ENCODE measurements around the gene DDOST.

DDOST gene

DNA sequence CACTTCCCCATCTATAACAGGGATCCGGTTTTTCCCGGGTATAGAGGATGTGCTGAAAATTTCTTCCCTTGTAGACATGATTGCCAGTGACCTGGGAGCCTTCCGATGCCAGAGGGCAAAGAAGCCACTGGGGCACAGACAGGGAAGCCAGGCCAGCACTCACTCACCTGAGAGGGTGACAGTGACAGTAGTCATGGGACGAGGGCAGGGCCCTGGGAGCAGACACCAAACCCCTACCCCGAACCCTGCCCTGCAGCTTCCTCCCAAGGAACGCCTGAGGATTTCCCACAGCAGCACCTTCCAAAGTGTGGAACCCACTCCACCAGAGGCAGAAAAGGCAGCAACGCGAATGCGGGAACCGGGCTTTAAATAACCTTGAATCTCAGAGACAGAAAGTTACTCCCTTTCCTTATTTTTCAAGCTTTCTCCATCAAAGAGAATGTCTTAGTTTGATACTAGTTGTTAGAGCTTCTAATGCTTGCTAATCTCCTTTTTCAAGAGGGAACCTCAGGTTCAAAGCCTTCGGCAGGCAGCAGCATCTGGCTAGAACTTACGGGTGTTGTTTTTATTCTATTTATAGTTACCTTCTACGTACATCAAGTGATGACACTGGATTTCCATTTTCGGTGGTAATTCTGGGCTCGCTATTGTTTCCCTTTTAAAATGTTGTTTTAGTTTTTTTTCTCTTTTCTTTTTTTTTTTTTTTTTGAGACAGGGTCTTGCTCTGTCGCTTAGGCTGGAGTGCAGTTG lies 2.8 kb downstream of the DDOST start:
- DNase-seq, result no peak

DNA sequence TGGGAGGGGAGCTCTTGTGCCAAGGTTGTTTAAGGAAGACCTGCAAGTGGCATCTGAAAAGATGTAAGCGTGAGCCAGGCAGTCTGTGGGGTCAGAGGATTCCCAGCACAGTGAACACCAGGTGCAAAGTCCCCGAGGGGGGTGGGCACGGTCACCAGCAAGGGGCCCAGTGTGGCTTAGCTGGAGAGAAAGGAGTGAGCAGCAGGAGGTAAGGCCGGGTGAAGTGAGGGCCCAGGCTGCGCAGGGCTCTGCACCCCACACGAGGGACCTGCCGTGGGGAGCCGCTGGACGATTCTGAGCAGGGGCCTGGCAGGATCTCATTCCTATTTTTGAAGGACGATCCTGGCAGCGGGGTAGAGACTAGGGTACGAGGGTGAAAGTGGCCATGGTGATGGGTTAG lies 4.1 kb downstream of the DDOST start:
- no peak for DNase-seq

DNA sequence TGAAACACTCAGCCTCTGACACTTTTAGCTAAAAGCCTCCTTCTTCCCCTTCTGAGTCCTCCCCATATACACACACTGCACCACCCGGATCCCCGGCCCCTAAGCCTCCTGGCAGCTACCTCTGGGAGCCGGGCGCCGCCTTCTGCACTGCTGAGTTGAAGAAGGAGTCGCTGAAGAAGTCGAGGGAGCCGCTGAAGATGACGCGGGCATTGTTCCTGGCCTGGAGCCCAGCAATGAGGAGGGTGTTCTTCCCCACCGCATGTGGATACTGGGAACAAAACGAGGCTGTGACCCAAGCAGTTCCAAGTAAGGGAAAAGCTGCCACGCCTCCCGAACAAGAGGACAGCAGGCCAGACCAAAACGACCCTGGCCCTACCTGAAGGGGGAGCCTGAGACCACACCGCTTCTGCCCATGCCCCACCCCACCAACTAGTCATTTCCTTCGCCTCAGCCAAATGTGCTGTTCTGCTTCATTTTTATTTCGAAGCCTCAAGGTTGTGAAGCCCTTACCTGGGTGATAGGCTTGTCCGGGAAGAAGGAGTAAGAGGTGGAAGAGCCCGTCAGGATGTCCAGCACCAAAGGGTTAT lies 7.0 kb downstream of the DDOST start:
- DNase-seq, result no peak

DNA sequence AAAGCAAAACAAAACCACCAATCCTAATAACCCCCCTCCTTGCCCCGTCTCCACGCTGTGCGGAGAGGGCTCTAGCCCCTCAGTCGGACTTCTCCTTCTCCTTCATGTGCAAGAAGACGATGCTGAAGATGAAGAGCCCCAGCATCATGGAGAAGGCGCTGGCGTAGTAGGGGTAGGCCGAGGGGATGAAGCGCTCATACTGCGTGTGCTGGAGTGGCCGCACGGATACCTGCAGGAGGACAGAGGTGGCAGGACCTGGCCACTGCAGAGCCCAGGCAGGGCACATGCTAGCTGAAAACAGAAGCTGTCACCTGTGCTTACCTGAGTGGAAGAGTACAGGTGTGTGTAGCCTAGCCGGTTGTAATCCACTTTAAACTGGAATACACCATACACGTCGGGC lies 8.9 kb downstream of the DDOST start:
- DNase-seq, result no peak

DNA sequence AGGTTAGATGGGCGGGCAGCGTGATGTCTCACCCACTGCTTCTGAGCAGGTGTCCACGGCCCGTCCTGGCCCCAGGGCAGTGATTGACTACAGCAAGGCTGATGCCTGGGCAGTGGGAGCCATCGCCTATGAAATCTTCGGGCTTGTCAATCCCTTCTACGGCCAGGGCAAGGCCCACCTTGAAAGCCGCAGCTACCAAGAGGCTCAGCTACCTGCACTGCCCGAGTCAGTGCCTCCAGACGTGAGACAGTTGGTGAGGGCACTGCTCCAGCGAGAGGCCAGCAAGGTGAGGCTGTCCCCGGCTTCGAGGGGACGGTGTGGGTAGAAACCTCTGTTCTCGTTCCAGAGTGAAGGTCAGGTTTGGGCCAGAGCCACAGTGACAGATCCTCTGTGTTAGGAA lies 12.2 kb downstream of the DDOST start:
- no peak for DNase-seq

DNA sequence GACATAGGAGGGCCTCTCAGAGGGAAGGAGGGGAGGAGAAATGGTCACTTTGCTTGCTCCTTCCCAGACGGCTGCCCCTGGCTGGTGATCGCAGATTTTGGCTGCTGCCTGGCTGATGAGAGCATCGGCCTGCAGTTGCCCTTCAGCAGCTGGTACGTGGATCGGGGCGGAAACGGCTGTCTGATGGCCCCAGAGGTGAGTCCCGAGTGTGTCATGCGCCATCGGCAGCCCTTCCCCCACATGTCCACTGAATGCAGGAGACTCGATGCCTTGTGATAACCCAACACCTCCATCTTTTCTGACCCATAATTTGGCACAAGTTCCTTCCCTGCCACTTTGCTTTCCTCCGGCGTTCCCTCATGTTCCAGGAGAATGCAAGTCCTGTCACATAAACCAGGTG lies 12.7 kb downstream of the DDOST start:
- DNase-seq, result no peak

DNA sequence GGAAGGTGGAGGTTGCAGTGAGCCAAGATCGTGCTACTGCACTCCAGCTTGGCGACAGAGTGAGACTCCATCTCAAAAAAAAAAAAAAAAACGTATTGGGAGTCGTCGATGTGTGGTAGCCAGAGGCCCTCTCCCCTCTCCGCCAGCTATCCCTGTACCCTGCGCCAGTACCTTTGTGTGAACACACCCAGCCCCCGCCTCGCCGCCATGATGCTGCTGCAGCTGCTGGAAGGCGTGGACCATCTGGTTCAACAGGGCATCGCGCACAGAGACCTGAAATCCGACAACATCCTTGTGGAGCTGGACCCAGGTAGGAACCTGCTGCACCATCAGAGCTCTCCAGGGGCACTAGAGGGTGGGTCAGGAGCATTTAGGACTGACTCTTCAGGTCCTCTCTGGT lies 15.8 kb downstream of the DDOST start:
- DNase-seq, result no peak

DNA sequence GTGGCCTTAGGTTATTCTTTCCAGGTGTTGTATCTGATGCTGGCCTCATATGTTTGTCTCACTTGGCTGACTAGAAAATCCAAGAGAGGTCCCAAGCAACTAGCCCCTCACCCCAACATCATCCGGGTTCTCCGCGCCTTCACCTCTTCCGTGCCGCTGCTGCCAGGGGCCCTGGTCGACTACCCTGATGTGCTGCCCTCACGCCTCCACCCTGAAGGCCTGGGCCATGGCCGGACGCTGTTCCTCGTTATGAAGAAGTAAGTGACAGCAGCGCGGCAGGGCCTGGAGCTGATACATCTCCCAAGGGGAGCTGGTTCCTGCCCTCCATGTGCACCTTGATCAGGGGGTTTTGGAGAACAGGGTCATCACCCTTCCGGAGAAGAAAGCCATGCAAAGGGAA lies 16.8 kb downstream of the DDOST start:
- DNase-seq, result no peak

DNA sequence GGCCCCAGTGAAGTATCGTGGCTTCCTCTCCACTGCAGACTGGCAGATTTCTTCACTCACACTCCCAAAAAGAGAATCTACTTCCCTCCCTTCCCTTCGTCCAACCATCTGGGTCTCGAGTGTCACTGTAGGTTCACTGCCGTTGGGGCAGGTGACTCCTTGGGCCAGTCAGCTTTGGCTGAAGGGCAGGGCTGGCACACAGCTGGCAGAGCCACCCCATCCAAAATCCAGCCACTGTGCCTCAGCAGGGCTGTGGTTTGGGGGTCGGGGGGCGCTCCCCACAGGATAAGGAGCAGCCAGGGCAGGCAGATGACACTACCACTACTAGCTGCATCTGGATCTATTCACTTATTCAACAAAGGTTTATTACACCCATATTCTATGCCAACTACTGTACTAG lies 18.1 kb downstream of the DDOST start:
- no peak for DNase-seq

DNA sequence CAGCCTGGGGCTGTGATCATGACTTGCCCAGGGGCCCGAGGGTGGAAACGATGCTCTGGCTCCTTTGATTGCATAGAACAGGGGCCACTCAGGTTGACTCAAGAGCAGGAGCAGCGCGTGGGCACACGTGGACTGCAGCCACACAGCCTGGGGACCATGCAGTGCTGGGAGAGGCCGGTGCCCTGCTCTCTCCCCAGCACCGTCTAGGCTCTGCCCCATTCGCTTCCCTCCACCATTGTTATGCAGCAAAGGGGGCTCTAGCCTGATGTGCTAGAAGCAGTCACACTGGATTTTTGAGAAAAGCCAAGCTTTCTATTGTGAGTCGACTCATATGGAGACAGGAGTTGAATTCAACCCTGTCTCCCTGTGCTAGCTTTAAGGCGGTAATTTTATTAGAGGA lies 19.2 kb downstream of the DDOST start:
- no peak for DNase-seq

DNA sequence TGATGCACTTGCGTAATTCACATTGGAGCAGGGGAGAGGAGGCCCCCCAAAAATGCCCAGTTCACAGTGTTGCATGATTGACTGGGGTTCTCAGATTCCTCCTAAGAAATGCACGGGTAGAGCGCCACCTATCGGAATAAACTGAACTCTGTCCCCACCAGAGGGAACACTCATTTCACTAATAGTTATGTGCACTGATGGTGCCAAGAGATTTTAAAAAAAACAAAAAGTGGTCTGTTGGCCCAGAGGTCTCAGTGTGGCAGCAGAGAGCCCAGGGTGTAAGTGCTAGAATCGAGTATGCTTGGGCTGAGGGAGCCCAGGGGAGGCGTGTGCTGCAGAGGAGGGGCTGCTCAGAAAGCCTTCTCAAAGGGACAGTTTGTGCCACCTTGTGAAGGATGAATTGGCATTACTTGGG lies 21.0 kb downstream of the DDOST start:
- peak; percentile 69 for DNase-seq

DNA sequence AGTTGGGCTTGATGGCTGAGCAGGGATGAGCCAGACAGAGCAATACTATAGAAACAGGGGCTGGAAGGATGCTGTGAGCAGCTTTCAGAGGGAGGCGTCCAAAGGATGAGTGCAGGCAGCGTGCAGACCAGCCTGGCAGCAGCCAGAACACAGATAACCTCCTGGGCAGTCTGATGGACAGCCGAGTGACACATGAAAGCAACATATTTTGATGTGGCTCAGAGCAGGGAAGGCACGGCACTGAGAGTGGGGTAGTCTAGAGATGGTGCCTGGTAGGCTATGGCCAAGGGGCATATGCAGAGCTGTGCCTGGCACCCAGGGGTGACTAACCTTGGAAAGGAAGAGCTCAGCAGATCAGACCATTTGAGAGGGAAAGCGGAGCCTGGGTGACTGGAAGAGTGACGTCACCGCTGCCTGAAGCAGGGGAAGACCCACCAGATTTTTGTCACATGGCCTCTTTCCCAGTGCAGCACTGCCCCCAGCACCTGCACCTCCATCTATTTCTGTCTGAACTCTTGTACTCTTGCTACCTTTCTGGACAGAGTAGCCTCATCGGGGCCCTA lies 24.3 kb downstream of the DDOST start:
- DNase-seq, result no peak

DNA sequence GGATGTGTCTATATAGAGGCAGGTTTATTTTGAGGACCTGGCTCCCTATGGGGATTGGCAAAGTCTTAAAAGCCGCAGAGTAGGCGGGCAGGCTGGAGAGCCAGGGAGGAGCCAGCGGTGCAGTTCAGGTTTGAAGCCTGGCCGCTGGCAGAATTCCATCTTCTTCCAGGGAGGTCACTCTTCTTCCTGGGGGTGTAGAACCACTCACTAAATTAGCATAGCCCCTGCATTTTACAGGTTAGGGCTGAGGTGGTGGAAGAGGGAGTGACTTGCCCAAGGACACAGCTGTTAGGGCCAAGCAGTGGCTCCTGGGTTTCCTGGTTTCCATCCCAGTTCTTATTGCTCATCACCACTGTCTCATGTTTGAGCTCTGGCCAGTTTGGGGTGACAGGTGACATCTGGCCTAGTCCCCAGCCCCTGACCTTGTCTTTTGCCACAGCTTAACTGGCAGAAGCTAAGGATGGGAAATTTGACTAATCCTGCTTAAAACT lies 26.5 kb downstream of the DDOST start:
- peak; percentile 43 for DNase-seq

DNA sequence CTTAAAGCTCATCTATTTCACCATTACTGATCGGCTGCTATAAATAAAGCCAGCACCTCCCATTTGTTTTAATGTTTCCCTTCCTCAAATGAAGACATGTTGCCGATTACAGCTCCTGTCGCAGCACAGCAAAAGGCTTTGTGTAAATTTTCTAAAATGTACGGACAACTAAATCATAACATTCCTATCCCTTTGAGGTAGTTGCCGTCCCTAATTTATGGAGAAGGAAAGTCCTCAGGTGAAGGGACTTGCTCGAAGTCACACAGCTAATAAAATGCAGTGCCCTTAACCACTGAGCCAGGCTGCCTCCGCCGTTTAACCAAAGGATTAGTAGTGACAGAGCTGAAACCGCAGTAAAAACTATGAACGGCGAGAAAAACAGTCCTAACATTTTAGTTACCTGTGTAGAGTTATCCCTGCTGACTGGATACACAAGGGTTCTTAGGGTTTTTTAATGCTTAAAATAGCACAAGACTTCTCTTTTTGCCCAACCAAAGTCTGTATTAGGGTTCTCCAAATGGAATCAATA lies 27.0 kb downstream of the DDOST start:
- no peak for DNase-seq

DNA sequence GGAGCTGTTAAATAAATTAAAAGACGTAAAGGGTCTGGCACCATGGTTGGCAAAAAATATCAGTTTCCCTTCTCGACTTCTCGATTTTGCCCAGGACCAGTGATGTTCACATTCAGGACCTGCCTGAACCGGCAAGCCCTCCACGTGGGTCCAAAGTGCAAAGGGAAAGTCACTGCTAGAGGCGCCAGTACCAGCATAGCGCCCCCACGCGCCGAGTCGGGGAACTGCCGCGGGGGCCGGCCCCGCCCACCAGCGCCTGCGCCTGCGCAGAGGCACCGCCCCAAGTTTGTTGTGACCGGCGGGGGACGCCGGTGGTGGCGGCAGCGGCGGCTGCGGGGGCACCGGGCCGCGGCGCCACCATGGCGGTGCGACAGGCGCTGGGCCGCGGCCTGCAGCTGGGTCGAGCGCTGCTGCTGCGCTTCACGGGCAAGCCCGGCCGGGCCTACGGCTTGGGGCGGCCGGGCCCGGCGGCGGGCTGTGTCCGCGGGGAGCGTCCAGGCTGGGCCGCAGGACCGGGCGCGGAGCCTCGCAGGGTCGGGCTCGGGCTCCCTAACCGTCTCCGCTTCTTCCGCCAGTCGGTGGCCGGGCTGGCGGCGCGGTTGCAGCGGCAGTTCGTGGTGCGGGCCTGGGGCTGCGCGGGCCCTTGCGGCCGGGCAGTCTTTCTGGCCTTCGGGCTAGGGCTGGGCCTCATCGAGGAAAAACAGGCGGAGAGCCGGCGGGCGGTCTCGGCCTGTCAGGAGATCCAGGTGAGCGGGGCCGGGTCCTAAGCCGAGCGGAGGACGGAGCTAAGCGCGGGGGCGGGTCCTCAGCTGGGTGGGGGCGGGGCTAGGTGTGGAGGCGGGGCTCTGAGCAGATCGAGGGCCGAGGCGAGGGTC lies 27.7 kb downstream of the DDOST start, which contains the start of gene PINK1:
TSS of gene PINK1 (plus strand) at position 269 of the 875 bp plus-strand sequence. CDS start at position 360, 91 bp downstream.
- DNase-seq, result peak; percentile 91

DNA sequence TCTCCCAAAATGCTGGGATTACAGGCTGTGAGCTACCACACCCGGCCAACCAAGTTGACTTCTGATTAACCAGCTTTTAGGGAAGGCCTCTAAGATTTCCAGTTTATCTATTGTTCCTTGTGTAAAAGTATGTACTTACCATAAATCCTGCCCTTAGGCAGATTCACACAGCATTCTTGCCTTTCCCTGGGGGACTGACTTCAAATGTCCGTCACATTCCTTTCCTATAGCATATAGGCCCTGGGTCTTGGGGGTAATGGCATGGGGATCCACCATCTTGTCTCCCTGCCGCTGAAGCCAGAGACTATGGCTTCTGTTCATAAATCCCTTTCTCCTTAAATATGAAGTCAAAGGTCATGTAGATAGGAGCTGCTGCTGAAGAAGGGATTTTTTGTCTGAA lies 28.8 kb downstream of the DDOST start:
- no peak for DNase-seq

DNA sequence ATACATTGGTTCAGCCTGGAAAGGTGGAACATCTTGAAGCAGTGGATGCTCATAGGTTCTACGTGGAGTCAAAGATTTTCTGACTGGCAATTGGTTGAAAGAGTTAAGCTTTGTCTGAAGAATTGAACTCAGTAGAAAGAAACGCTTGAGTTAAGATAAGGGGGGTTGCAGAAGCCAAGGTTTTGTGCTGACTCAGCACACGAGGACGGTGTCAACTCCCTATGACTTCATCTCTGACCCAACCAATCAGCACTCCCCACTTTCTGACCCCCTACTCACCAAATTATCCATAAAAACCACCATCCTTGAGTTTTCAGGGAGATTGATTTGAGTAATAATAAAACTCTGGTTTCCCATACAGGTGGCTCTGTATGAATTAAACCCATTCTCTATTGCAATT lies 30.4 kb downstream of the DDOST start:
- DNase-seq, result no peak

DNA sequence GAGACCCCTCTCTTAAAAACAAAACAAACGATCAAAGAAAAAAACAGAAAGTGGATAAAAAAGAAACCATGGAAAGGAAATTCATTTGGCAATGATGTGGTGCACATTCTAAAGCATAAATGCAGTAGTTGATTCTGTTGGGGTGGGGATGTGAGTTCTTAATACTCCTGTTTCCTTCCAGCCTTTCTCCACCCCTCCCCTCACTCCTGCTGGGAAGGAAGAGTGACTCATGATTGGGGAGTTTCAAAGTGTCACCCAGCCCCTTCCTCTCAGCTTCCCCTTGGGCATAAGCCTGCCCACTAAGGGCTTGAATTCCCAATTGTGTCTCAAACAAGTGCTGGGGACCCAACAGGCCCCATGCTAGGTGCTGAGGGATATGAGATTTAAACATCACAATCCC lies 34.6 kb downstream of the DDOST start:
- no peak for DNase-seq

DNA sequence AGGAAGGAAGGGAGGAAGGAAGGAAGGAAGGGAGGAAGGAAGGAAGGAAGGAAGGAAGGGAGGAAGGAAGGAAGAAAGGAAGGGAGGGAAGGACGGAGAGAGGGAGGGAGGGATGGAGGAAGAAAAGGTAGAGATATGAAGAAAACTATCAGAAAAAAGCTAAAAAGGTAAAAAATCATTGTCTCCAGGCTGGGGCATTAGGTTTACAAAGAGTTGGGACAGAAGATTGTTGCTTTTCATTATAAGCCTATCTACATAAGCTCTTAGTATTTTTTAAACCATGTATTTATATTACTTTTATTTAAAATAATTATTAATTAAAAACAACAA lies 35.1 kb downstream of the DDOST start:
- no peak for DNase-seq

DNA sequence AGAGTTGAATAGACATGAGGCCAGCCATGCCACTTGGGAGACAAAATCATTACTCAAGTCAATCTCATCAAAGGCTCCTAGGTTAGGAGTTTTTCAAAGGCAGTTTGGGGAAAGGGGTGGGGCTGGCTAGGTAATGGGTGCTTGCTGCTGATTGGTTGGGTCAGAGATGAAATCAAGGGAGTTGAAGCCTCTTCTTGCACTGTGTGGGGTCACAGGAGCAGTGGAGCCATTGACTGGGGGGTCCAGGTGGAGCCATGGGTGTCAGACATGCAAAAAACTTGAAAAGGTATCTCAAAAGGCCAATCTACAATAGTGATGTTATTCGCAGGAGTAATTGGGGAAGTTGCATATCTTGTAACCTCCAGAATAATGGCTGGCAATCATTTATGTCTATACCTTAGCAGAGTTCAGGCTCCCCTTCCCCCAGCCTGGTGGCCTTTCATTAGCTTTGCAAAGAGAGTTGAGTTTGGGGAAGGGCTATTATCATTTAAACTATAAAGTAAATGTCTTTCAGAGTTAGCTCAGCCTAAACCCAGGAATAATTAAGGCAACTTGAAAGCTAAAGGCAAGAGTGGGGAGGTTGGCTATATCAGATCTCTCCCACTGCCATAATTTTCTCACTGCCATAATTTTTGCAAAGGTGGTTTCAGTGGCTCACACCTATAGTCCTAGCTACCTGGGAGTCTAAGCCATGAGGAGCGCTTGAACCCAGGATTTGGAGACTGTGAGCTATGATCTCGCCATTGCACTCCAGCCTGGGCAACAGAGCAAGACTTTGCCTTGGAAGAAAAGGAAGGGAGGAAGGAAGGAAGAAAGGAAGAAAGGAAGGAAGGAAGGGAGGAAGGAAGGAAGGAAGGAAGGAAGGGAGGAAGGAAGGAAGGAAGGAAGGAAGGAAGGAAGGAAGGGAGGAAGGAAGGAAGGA lies 35.7 kb downstream of the DDOST start:
- DNase-seq, result no peak

DNA sequence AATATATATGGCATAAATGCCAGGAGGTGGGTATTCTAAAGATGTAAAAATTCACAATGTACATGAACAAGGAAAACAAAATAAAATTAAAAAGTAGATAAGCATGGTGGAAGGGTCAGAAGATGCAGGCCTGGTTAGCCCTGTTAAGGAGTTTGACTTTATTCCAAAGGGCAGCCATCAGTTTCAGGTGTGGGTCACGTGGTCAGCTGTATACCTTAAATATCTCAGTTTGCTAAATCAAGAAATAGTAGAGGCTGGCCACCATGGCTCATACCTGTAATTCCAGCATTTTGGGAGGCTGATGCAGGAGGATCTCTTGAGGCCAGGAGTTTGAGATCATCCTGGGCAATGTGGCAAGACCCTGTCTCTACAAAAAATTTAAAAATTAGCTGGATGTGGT lies 36.5 kb downstream of the DDOST start:
- no peak for DNase-seq

DNA sequence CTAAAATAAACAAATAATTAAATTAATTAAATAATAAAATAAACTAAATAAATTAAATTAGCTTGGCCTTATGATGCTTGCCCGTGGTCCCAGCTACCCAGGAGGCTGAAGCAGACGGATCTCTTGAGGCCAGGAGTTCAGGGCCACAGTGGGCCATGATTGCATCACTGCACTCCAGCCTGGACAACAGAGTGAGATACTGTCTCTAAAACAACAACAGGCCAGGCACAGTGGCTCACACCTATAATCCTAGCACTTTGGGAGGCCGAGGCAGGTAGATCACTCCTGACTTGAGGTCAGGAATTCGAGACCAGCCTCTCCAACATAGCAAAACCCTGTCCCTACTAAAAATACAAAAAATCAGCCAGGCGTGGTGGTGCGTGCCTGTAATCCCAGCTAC lies 40.2 kb downstream of the DDOST start:
- DNase-seq, result no peak
